Measurements from ENCODE around the gene TCTN2.
A peak's percentile ranks its signal among the peaks of the same experiment; 100 is the strongest.

The TCTN2 gene

DNA sequence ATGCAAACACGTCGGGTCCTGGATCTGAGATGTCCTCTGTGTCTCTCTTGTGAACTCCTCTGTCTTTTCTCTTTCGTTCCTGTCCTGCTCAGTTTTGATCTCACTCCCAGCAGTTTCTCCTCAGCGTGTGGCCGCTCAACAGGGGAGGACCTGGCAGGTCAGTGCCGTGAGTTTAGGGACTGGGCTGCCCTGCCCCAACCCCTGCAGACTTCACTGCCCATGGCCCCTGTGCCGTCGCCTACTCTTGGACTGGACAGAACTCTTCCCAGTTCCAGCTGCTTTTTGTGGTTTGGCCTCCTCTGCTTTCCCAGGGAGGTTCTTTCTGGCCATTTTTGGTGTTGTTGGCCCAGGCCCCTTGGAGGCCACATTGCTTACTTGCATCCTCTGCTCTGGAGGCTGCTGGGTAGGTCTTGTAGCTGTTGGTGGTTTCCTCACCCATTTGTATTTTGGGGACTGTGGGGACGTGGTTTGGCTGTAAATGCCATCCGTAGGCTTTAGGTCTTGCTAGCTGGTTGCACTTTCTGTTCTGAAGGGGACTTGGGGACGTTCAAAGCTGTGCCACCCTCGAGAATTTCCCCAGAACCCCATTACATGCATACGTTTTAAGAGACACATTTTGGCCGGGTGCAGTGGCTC is 71.1 kb downstream of the TCTN2 start:
- DNase-seq (ENCODE audit: low spot score), result peak; percentile 17

DNA sequence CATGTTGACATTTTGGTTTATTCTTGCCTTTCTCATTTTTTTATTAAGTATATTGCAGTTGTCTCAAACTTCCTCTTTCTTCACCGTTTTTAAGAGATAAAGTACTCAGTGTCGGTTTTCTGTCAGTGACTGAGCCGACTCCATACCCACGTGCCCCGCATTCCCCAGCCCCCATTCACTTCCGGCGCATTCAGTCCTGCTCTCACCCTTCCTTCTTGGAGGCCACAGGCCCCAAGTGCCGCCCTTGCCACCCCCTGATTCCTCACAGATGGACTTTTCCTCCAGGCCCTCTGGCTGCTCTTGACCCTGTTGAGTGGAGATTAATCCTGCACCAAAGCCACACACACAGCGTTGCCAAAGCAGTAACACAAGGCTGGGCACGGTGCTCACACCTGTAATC is 72.1 kb downstream of the TCTN2 start:
- DNase-seq (ENCODE audit: low spot score), result no peak

DNA sequence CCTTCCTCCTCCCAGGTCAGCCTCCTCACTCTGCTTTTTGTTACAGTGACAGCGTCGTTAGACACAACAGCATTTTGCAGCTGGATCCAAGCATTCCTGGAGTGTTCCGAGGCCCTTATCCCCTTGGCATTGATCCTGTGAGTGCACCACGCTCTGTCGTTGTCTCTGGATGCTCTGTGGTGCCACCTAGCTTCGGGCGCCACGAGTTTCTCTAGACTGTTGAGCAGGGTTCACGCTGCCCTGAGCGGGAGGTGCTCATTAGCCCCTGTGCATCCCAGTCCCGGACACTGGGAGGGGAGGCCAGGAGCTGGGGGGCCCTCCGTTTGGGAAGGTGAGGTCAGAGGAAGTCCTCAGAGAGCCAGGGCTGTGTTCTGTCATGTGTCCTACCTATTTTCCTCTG is 73.9 kb downstream of the TCTN2 start:
- no peak for DNase-seq (ENCODE audit: low spot score)

DNA sequence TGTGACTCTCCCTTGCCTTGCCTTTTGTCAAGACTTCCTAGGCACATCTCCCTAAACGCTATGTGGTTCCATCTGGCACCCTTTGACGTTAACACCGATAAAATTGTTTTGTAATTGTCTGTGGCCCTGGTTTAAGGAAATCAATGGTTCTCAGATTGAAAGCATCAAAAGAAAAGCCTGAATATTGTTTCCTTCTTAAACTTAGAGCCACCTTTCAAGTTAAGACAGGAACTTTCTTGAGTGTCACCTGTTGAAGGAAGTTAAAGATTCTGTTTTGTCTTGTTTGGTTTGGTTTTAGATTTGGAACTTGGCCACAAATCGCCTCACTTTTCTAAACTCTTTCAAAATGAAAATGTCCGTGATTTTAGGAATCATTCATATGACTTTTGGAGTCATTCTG is 76.4 kb downstream of the TCTN2 start:
- DNase-seq (ENCODE audit: low spot score), result no peak

DNA sequence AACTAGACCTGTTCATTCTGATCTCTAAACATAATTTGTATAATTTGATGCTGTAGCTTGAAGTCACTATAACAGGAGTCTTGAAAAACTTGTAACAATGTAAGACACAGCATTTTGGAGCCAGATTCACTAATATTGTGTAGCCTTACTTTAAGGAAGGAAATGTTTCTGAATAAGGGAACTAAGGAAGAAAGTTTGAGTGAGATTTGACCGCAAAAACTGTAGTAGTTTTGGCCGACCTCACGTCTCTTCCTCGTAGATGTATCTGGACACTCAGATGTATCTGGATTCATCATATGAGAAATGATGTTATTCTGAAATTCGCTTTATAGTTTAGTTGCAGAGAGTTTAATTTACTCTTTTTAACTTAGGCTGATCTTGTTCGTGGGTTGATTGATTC is 77.2 kb downstream of the TCTN2 start:
- DNase-seq (ENCODE audit: low spot score), result no peak

DNA sequence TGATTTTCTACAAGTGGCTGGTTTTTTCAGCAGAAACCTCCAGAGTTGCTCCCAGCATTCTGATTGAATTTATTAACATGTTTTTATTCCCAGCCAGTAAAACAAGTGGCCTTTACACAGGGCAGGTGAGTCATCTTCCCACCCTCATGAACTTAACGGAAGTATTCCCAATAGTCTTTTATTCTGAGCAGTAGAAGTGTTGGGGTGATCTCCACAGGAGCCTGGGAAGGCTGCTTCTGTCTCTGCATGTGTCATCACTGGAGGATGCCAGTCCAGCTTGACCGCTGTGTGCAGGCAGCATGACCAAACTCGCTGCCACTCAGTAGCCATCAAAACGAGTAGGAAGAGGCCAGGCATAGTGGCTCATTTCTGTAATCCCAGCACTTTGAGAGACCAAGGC is 77.7 kb downstream of the TCTN2 start:
- DNase-seq (ENCODE audit: low spot score), result no peak

DNA sequence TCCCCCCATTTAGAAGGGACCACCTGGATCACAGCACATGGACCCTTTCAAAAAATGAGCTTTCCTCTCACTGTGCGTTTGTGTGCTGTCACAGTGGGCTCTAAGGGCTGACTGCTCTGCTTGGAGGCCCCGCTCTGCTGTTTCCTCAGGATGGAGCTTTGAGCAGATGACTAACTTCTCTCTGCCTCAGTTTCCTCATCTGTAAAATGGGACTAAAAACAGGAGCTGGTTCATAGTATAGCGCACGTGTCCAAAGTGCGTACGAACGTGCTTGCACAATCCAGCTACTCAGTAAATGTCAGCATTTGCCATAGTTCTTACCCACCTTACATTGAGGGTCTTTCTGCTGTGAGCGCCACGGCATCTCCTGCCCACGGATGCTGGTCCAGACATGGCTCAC is 78.4 kb downstream of the TCTN2 start:
- no peak for DNase-seq (ENCODE audit: low spot score)

DNA sequence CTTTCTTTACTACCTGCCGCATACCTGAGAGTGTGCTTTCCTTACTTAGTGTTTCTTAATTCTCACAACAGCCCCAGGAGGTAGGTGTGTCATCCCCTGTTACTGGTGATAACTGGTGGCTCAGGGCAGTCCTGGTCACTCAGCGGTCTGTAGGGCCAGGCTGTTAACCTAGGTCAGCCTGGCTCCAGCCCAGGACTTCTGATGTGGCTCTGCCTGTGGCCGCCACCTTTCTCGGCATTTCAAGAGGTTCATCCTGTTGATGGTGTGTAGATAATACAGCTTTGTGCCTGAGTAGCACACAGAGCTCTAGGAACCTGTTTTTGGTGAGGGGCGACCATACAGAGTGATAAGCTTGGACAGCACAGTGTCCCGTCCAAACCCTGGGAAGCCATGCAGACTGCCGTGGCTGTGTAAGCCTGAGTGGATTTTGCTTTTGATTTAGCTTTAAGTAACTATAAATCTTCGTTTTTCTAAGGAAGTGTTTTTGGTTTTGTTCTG is 79.3 kb downstream of the TCTN2 start:
- DNase-seq (ENCODE audit: low spot score), result no peak

DNA sequence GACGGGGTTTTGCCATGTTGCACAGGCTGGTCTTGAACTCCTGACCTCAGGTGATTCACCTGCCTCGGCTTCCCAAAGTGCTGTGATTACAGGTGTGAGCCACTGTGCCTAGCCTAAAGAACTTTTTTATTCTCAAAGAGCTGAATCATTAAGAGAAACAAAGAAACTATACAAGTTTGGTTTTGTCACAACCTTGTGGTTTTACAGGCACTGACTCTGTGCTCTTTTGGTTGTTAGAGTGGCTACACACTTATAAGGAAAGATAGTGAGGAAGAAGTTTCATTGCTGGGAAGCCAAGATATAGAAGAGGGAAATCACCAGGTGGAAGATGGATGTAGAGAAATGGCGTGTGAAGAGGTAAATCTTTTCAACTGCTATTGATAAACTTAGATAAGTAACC is 81.1 kb downstream of the TCTN2 start:
- DNase-seq (ENCODE audit: low spot score), result no peak

DNA sequence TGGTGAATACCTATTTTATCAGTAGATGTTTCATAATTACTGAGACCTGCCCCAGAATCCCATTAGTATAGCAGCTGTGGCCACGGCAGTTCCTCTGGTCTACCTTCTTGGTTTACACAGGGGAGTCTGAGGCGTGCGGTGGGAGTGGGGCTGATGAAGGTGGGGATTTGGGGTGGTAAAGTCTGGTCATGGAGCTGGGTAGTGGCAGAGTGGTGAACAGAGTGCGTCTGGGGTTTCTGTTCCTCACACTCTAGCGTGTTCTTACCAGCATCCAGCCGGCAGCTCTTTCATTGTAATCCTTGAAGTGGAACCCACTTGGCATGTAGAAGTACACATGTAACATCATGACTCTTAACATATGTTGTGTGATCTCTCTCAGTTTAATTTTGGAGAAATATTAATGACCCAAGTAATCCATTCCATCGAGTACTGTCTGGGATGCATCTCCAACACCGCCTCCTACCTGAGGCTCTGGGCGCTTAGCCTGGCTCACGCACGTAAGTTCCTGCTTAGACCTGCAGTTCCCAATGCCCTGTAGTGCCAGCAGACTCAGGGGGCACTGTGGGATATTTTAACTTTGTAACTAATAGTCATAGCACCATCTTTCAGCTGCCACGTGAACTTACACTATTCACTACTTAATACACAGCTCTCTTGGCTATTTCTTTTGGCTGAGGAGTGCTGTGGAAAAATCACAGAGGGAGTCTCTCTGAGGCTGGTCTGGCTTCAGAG is 83.3 kb downstream of the TCTN2 start:
- DNase-seq (ENCODE audit: low spot score), result no peak

DNA sequence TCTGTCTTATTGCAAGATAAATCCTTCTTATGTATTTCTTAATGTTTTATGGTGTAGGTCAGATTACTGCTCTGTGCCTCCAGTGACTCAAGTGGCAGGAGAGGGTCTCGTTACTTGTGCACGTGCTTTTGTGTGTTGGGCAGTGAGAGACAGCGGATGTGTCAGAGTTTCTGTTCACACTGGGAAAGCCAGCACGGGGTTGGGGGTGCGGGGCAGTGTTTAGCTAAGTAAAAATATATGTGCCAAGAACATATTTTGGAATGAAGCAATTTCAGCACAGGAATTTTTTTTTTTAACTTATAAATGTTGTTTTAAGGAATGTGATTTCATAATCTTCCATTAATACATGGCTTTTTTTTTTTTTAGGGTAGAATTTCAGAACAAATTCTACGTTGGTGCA is 86.6 kb downstream of the TCTN2 start:
- no peak for DNase-seq (ENCODE audit: low spot score)

Measured in CD4-positive, alpha-beta T cell treated with Interleukin-15 for 4 hours (primary cell).